IMR-90 (cell line): ENCODE results near the gene MCM5. TPM values are rescaled to one million over a fixed set of nuclear protein-coding genes. Genes with fewer than 3 reads are reported as not detected.

ENCODE experiments used
- ATAC-seq: fragments of 200-7000 bp; cut with Tn5 transposase; 2 replicates; pipeline ENCODE4 v1.9.1; 2020; ENCODE audit warnings: low read depth, mild to moderate bottlenecking, moderate library complexity
- BruUV-seq: library from RNA; stranded (reverse); fragments of 400-500 nt; replicated peaks from 2 replicates; lab custom pipeline; 2021; lab: Mats Ljungman, UMichigan
- CTCF ChIA-PET: fragments of 300-600 bp; formaldehyde crosslinking; extraction: SDS; loops from one replicate; lab custom pipeline; 2021; ENCODE audit warnings: antibody characterized with exemption; lab: Yijun Ruan, JAX
- POLR2A ChIA-PET: fragments of 300-600 bp; sonication (Branson Sonifier 250); formaldehyde crosslinking; loops from one replicate; lab custom pipeline; 2022; ENCODE audit warnings: antibody characterized with exemption; ENCODE audit not compliant: unreplicated experiment; lab: Charles Lee
- DNase-seq: peaks from one replicate; pipeline ENCODE4 v3.0.0; 2013
- H2AFZ ChIP-seq: replicated peaks from 2 replicates; pipeline ENCODE3; 2013; ENCODE audit warnings: low read length, mild to moderate bottlenecking; ENCODE audit not compliant: poor library complexity
- H2AK5ac ChIP-seq: 2 replicates; pipeline ENCODE4 v1.6.1; 2013; ENCODE audit warnings: low read depth, low read length, inconsistent platforms
- H2AK9ac ChIP-seq: replicated peaks from 2 replicates; pipeline ENCODE3; 2013; ENCODE audit warnings: mild to moderate bottlenecking, low read depth, low read length, moderate library complexity; ENCODE audit not compliant: poor library complexity
- H2BK120ac ChIP-seq: 2 replicates; pipeline ENCODE4 v1.6.1; 2013; ENCODE audit warnings: low read depth, low read length, inconsistent platforms
- H2BK15ac ChIP-seq: 3 replicates; pipeline ENCODE4 v1.6.1; 2013; ENCODE audit warnings: low read depth, low read length, inconsistent platforms
- H2BK20ac ChIP-seq: 2 replicates; pipeline ENCODE4 v1.6.1; 2013; ENCODE audit warnings: low read depth, mild to moderate bottlenecking, inconsistent platforms, low read length, moderate library complexity
- H2BK5ac ChIP-seq: 2 replicates; pipeline ENCODE4 v1.6.1; 2013; ENCODE audit warnings: mild to moderate bottlenecking, low read depth, low read length, inconsistent platforms; ENCODE audit not compliant: poor library complexity, severe bottlenecking
- H3K14ac ChIP-seq: replicated peaks from 2 replicates; pipeline ENCODE4 v1.6.1; 2013; ENCODE audit warnings: low read depth, low read length, inconsistent platforms
- H3K18ac ChIP-seq: 2 replicates; pipeline ENCODE4 v1.6.1; 2013; ENCODE audit warnings: low read depth, low read length, control low read depth
- H3K23ac ChIP-seq: 2 replicates; pipeline ENCODE4 v1.6.1; 2013; ENCODE audit warnings: low read depth, low read length, inconsistent platforms
- H3K27ac ChIP-seq: 2 replicates; pipeline ENCODE4 v1.5.1; 2013; ENCODE audit warnings: mild to moderate bottlenecking, control low read depth, low read length; ENCODE audit not compliant: insufficient read depth
- H3K27me3 ChIP-seq: 2 replicates; pipeline ENCODE4 v1.6.1; 2013; ENCODE audit warnings: low read length; ENCODE audit not compliant: control insufficient read depth, insufficient read depth
- H3K36me3 ChIP-seq: 2 replicates; pipeline ENCODE4 v1.6.1; 2013; ENCODE audit warnings: low read length, mixed read lengths; ENCODE audit not compliant: control insufficient read depth, insufficient read depth
- H3K4ac ChIP-seq: 2 replicates; pipeline ENCODE4 v1.6.1; 2013; ENCODE audit warnings: low read depth, low read length, inconsistent platforms
- H3K4me1 ChIP-seq: 2 replicates; pipeline ENCODE4 v1.6.1; 2013; ENCODE audit warnings: low read length, mixed read lengths; ENCODE audit not compliant: control insufficient read depth, insufficient read depth
- H3K4me2 ChIP-seq: 2 replicates; pipeline ENCODE4 v1.6.1; 2013; ENCODE audit warnings: low read depth, mild to moderate bottlenecking, control low read depth, low read length, moderate library complexity
- H3K4me3 ChIP-seq: 2 replicates; pipeline ENCODE4 v1.5.1; 2013; ENCODE audit warnings: low read depth, mild to moderate bottlenecking, control low read depth, low read length, moderate library complexity; ENCODE audit not compliant: insufficient read depth
- H3K56ac ChIP-seq: 2 replicates; pipeline ENCODE4 v1.6.1; 2013; ENCODE audit warnings: low read length, inconsistent platforms; ENCODE audit not compliant: insufficient read depth; ENCODE audit errors: extremely low read depth
- H3K79me1 ChIP-seq, 2 experiments: 2 replicates each; pipeline ENCODE4 v1.6.1; 2013; ENCODE audit warnings: low read length in 2 of 2, inconsistent platforms in 1 of 2, low read depth in 1 of 2
- H3K9ac ChIP-seq: 2 replicates; pipeline ENCODE4 v1.6.1; 2013; ENCODE audit warnings: low read depth, low read length, control low read depth
- H3K9me1 ChIP-seq: 2 replicates; pipeline ENCODE4 v1.6.1; 2013; ENCODE audit warnings: low read length, inconsistent platforms; ENCODE audit not compliant: insufficient read depth
- H3K9me3 ChIP-seq: 2 replicates; pipeline ENCODE4 v1.6.1; 2013; ENCODE audit warnings: low read length; ENCODE audit not compliant: control insufficient read depth, insufficient read depth
- H4K20me1 ChIP-seq: 2 replicates; pipeline ENCODE4 v1.6.1; 2013; ENCODE audit warnings: low read length, inconsistent platforms; ENCODE audit not compliant: insufficient read depth
- H4K5ac ChIP-seq: 2 replicates; pipeline ENCODE4 v1.6.1; 2013; ENCODE audit warnings: mild to moderate bottlenecking, low read depth, low read length, control low read depth
- H4K8ac ChIP-seq, 2 experiments: 2 replicates each; pipeline ENCODE4 v1.6.1; 2013; ENCODE audit warnings: low read depth in 2 of 2, low read length in 2 of 2, control low read depth in 1 of 2, inconsistent platforms in 1 of 2
- H4K91ac ChIP-seq: 2 replicates; pipeline ENCODE4 v1.6.1; 2013; ENCODE audit warnings: low read depth, low read length, inconsistent platforms; ENCODE audit not compliant: insufficient read depth
- CEBPB ChIP-seq: IDR thresholded peaks from 2 replicates; pipeline ENCODE4 v1.6.1; 2012; ENCODE audit warnings: low read depth, low read length, improper control_type of control experiment
- MAFK ChIP-seq: IDR thresholded peaks from 2 replicates; pipeline ENCODE4 v1.6.1; 2012; ENCODE audit warnings: low read depth, low read length, improper control_type of control experiment
- MXI1 ChIP-seq: IDR thresholded peaks from 2 replicates; pipeline ENCODE4 v1.6.1; 2012; ENCODE audit warnings: low read depth, mild to moderate bottlenecking, low read length, moderate library complexity, borderline replicate concordance
- RCOR1 ChIP-seq: IDR thresholded peaks from 2 replicates; pipeline ENCODE4 v1.6.1; 2012; ENCODE audit warnings: mild to moderate bottlenecking, low read length, improper control_type of control experiment; ENCODE audit not compliant: insufficient replicate concordance
- WGBS, 2 experiments: methylation state at CpG; one replicate each; pipeline versions ENCODE4 v1.1.5 to v1.1.7; 2013; ENCODE audit warnings: missing lambda C conversion rate in 2 of 2; ENCODE audit not compliant: insufficient read length in 1 of 2; ENCODE audit errors: extremely low coverage in 2 of 2; 5-methylcytosine and 5-hydroxymethylcytosine counted together
- dilution Hi-C: fragments of 300-500 bp; cut with HindIII; formaldehyde crosslinking; loops from one replicate; pipeline ENCODE4 v1.14.3; 2018; ENCODE audit warnings: low sequenced_read_pairs; ENCODE audit not compliant: unreplicated experiment
- in situ Hi-C: fragments of 300-500 bp; cut with MboI; formaldehyde crosslinking; loops from 3 replicates; pipeline ENCODE4 v1.14.3; 2019; ENCODE audit warnings: low sequenced_read_pairs, inconsistent platforms, mixed read lengths
- intact Hi-C: fragments of 100-400 bp; cut with micrococcal nuclease; formaldehyde crosslinking; loops from 2 replicates; pipeline ENCODE4 v1.10.0; 2022
- polyA plus RNA-seq, 3 experiments: library from polyadenylated mRNA; depleted of rRNA; stranded (reverse); fragments of >200 nt; gene quantifications; 2 replicates each; pipeline ENCODE4 v1.2.3, GENCODE V29; 2012; ENCODE audit warnings: low replicate concordance in 1 of 3
- total RNA-seq: library from RNA; depleted of rRNA; stranded (reverse); fragments of >200 nt; gene quantifications from 2 replicates; pipeline ENCODE4 v1.2.3, GENCODE V29; 2012

The MCM5 gene
- total and polyA plus RNA-seq, 2 of the 4 experiments (the other 2 are of a cell fraction), result 43.0 to 58.6 TPM

GRCh38 chr22:35375526-35375925 is 24.4 kb upstream of the MCM5 start:
- WGBS, 2 experiments, result 75% methylated on average over 3 of the region's 8 CpGs; no CpG with 5 or more reads in 1 of the 2 experiments
- ATAC-seq, result no peak
- CTCF ChIA-PET, result no interaction called here
- peak overlapping the region; percentile 67; the same call in 2 of the 3 replicates for H2BK15ac ChIP-seq
- no peak overlapping the region for H3K9ac ChIP-seq
- H3K23ac ChIP-seq, result peak overlapping the region; percentile 6; the same call in 1 of the 2 replicates
- no peaks in the 10 kb centered on the region for H3K36me3 ChIP-seq
- H3K4ac ChIP-seq, result peak overlapping the region; percentile 45
- no peak for TF ChIP-seq CEBPB
- TF ChIP-seq MAFK, result no peak
- TF ChIP-seq RCOR1, result no peak
- TF ChIP-seq MXI1, result no peak
- peak overlapping the region; percentile 38 for H2AFZ ChIP-seq
- H2BK20ac ChIP-seq, result peak overlapping the region; percentile 30
- peaks cover 32% of the 10 kb centered on the region for H3K4me1 ChIP-seq
- H4K8ac ChIP-seq, result peak overlapping the region; percentile 4 to 56; a peak in 2 of 4 replicates
- H4K91ac ChIP-seq, result peak overlapping the region; percentile 84
- dilution Hi-C loops, result no loop called here
- H3K4me2 ChIP-seq, result no peak overlapping the region
- no TSS peak for BruUV-seq
- DNase-seq, result no peak
- intact Hi-C loops, result no loop called here
- peak overlapping the region; percentile 80 for H2AK5ac ChIP-seq
- H3K56ac ChIP-seq, result no peak overlapping the region
- peak overlapping the region; percentile 86 for H3K14ac ChIP-seq
- peak overlapping the region; percentile 88 for H2BK120ac ChIP-seq
- no peak overlapping the region for H2AK9ac ChIP-seq
- H4K20me1 ChIP-seq, result no peaks in the 10 kb centered on the region
- H3K79me1 ChIP-seq, result peaks cover 0 to 9% of the 10 kb centered on the region in 2 experiments; a peak in 1 of 4 replicates
- H3K18ac ChIP-seq, result peak overlapping the region; percentile 0
- POLR2A ChIA-PET, result no interaction called here
- H2BK5ac ChIP-seq, result peak overlapping the region; percentile 47
- H3K27ac ChIP-seq, result 0 out of 2 replicates have a peak overlapping the region, but pooled peaks have one; percentile 10
- in situ Hi-C loops, result no loop called here
- peak overlapping the region; percentile 62 for H4K5ac ChIP-seq
- no peaks in the 10 kb centered on the region for H3K9me3 ChIP-seq
- H3K4me3 ChIP-seq, result no peak overlapping the region
- H3K9me1 ChIP-seq, result peaks cover 19% of the 10 kb centered on the region; the same call in 1 of the 2 replicates
- H3K27me3 ChIP-seq, result no peaks in the 10 kb centered on the region
